HUES64 (cell line): Measurements from ENCODE around the gene DYRK4.
A peak's percentile ranks its signal among the peaks of the same experiment; 100 is the strongest.

Experiments used
- H3K27ac ChIP-seq: 2 replicates; pipeline ENCODE4 v1.7.0; 2013; ENCODE audit warnings: low read depth, low read length, inconsistent platforms
- H3K27me3 ChIP-seq: 2 replicates; pipeline ENCODE4 v1.6.1; 2013; ENCODE audit warnings: mild to moderate bottlenecking, low read length; ENCODE audit not compliant: insufficient read depth
- H3K36me3 ChIP-seq: 2 replicates; pipeline ENCODE4 v1.6.1; 2013; ENCODE audit warnings: mild to moderate bottlenecking, low read length; ENCODE audit not compliant: insufficient read depth
- H3K4me1 ChIP-seq: 2 replicates; pipeline ENCODE4 v1.6.1; 2013; ENCODE audit warnings: mild to moderate bottlenecking, low read length, moderate library complexity; ENCODE audit not compliant: insufficient read depth
- H3K4me3 ChIP-seq: 2 replicates; pipeline ENCODE4 v1.5.1; 2013; ENCODE audit warnings: mild to moderate bottlenecking, low read length, moderate library complexity
- H3K9ac ChIP-seq: 2 replicates; pipeline ENCODE4 v1.6.1; 2013; ENCODE audit warnings: mild to moderate bottlenecking, low read depth, low read length
- H3K9me3 ChIP-seq: 2 replicates; pipeline ENCODE4 v1.6.1; 2013; ENCODE audit warnings: low read depth, low read length; ENCODE audit not compliant: insufficient read depth
- WGBS: fragments of 150-250, 120-280 bp; methylation state at CpG from one replicate; pipeline ENCODE4 v1.1.7; 2013; ENCODE audit warnings: missing lambda C conversion rate; 5-methylcytosine and 5-hydroxymethylcytosine counted together

The DYRK4 gene

GRCh38 chr12:4628406-4628805, 66.4 kb downstream of the DYRK4 start:
- H3K4me1 ChIP-seq, result peaks cover 27% of the 10 kb centered on the region
- no peak overlapping the region for H3K27ac ChIP-seq
- WGBS, result 97% methylated on average over 9 of the region's 10 CpGs
- no peak overlapping the region for H3K9ac ChIP-seq
- H3K27me3 ChIP-seq, result no peaks in the 10 kb centered on the region
- H3K36me3 ChIP-seq, result no peaks in the 10 kb centered on the region
- H3K9me3 ChIP-seq, result peaks cover 10% of the 10 kb centered on the region
- no peak overlapping the region for H3K4me3 ChIP-seq

- Histone ChIP-seq H3K9ac (peak overlapping the region; percentile 17; the same call in 1 of the 2 replicates), H3K27ac (peak overlapping the region; percentile 69; the same call in 1 of the 2 replicates), H3K36me3 (no peaks in the 10 kb centered on the region), H3K27me3 (no peaks in the 10 kb centered on the region), H3K4me1 (peaks cover 27% of the 10 kb centered on the region), H3K9me3 (peaks cover 10% of the 10 kb centered on the region), H3K4me3 (peak overlapping the region; percentile 41)
- WGBS, result 24% methylated on average over 5 of the region's 5 CpGs
Measured at GRCh38 chr12:4630262-4630661, 68.3 kb downstream of the DYRK4 start.

GRCh38 chr12:4643747-4644146, 81.7 kb downstream of the DYRK4 start:
- H3K4me1 ChIP-seq, result peaks cover 5% of the 10 kb centered on the region; the same call in 1 of the 2 replicates
- no peak overlapping the region for H3K27ac ChIP-seq
- H3K9me3 ChIP-seq, result no peaks in the 10 kb centered on the region
- no peaks in the 10 kb centered on the region for H3K27me3 ChIP-seq
- WGBS, result 93% methylated on average over 6 of the region's 6 CpGs
- no peaks in the 10 kb centered on the region for H3K36me3 ChIP-seq
- H3K9ac ChIP-seq, result no peak overlapping the region
- no peak overlapping the region for H3K4me3 ChIP-seq

GRCh38 chr12:4645023-4645422, 83.0 kb downstream of the DYRK4 start:
- no peaks in the 10 kb centered on the region for H3K27me3 ChIP-seq
- WGBS, result 95% methylated on average over 1 of the region's 1 CpG
- no peak overlapping the region for H3K27ac ChIP-seq
- H3K36me3 ChIP-seq, result no peaks in the 10 kb centered on the region
- no peaks in the 10 kb centered on the region for H3K9me3 ChIP-seq
- no peak overlapping the region for H3K9ac ChIP-seq
- peaks cover 9% of the 10 kb centered on the region; the same call in 1 of the 2 replicates for H3K4me1 ChIP-seq
- no peak overlapping the region for H3K4me3 ChIP-seq

DNA sequence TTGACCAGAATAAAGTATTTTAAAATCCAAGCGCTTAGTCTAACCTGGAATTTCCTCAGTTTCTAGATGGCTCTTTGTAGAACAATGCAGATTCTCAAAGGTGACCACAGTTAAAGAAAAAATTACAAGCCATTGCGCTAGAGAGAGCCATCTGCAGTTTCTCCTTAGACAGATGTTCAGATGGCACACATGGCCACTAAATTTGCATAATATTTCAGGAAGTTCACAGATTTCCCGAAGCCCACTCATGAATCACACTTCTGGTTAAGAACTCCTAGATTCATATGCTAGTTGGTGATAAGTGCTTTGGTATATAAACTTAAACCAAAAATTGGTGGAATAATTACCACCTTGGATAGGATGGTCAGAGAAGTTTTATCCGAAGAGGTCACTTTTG, 86.1 kb downstream of the DYRK4 start:
- Histone ChIP-seq H3K4me3 (peak overlapping the region; percentile 86), H3K27ac (peak overlapping the region; percentile 69)
- 68% methylated on average over 4 of the region's 4 CpGs for WGBS

GRCh38 chr12:4648501-4649357, 86.7 kb downstream of the DYRK4 start, which contains the start of the genes AKAP3 and NDUFA9:
AKAP3 (minus strand) TSS chr12:4649051; CDS start chr12:4638196, 10,855 bp downstream.
NDUFA9 (plus strand) TSS chr12:4649114; CDS start chr12:4649127, 13 bp downstream.
- WGBS, result 1% methylated on average over 39 of the region's 39 CpGs
- H3K9ac ChIP-seq, result peak within 1 kb of the TSS; percentile 89
- H3K4me1 ChIP-seq, result peaks cover 20% of the 10 kb centered on the region; the same call in 1 of the 2 replicates
- no peaks in the 10 kb centered on the region for H3K27me3 ChIP-seq
- H3K9me3 ChIP-seq, result no peaks in the 10 kb centered on the region
- H3K27ac ChIP-seq, result peak within 1 kb of the TSS; percentile 69
- no peaks in the 10 kb centered on the region for H3K36me3 ChIP-seq
- H3K4me3 ChIP-seq, result peak within 1 kb of the TSS; percentile 86

More for the DNA sequence above, 86.1 kb downstream of the DYRK4 start:
- H3K9me3 ChIP-seq, result no peaks in the 10 kb centered on the region
- H3K4me1 ChIP-seq, result peaks cover 20% of the 10 kb centered on the region; the same call in 1 of the 2 replicates
- no peaks in the 10 kb centered on the region for H3K27me3 ChIP-seq
- no peaks in the 10 kb centered on the region for H3K36me3 ChIP-seq
- peak overlapping the region; percentile 89 for H3K9ac ChIP-seq

DNA sequence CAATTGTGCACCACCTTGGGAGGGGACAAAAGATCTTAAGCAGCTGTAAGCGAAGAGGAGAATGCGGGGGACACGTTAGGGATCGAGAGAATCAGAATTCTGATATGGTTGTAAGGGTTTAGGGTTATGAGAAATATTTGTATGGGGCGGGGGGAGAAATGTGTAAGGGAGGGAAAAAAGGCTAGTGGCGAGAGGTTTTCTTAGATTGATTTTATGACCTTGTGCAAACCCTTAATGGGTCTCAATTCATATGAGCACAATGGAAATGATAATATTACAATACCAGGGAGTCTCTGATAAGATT, 87.3 kb downstream of the DYRK4 start:
- Histone ChIP-seq H3K36me3 (peaks cover 2% of the 10 kb centered on the region), H3K9ac (peak overlapping the region; percentile 89), H3K4me3 (peak overlapping the region; percentile 86), H3K27ac (no peak overlapping the region; the same call in 1 of the 2 replicates), H3K27me3 (no peaks in the 10 kb centered on the region), H3K9me3 (no peaks in the 10 kb centered on the region), H3K4me1 (peaks cover 20% of the 10 kb centered on the region; the same call in 1 of the 2 replicates)
- under 1% methylated on average over 6 of the region's 6 CpGs for WGBS

- no peak overlapping the region for H3K4me3 ChIP-seq
- H3K4me1 ChIP-seq, result peaks cover 15% of the 10 kb centered on the region; the same call in 1 of the 2 replicates
- no peaks in the 10 kb centered on the region for H3K9me3 ChIP-seq
- H3K36me3 ChIP-seq, result peaks cover 41% of the 10 kb centered on the region
- no peak overlapping the region for H3K9ac ChIP-seq
- H3K27me3 ChIP-seq, result no peaks in the 10 kb centered on the region
- H3K27ac ChIP-seq, result no peak overlapping the region
Measured at GRCh38 chr12:4653257-4653656, 91.2 kb downstream of the DYRK4 start.

GRCh38 chr12:4653691-4654090, 91.7 kb downstream of the DYRK4 start:
- H3K4me3 ChIP-seq, result no peak overlapping the region
- no peak overlapping the region for H3K9ac ChIP-seq
- no peak overlapping the region for H3K27ac ChIP-seq
- peaks cover 15% of the 10 kb centered on the region; the same call in 1 of the 2 replicates for H3K4me1 ChIP-seq
- 100% methylated on average over 2 of the region's 2 CpGs for WGBS
- no peaks in the 10 kb centered on the region for H3K9me3 ChIP-seq
- peaks cover 46% of the 10 kb centered on the region for H3K36me3 ChIP-seq
- no peaks in the 10 kb centered on the region for H3K27me3 ChIP-seq
